Activated T-cell treated with anti-CD3 and anti-CD28 coated beads for 48 hours (primary cell): Measurements from ENCODE around the gene CDX1.
A peak's percentile ranks its signal among the peaks of the same experiment; 100 is the strongest.

Source experiments
- DNase-seq: peaks from one replicate; pipeline ENCODE4 v3.0.0-alpha.2; 2020; ENCODE audit warnings: low read depth

CDX1 gene

DNA sequence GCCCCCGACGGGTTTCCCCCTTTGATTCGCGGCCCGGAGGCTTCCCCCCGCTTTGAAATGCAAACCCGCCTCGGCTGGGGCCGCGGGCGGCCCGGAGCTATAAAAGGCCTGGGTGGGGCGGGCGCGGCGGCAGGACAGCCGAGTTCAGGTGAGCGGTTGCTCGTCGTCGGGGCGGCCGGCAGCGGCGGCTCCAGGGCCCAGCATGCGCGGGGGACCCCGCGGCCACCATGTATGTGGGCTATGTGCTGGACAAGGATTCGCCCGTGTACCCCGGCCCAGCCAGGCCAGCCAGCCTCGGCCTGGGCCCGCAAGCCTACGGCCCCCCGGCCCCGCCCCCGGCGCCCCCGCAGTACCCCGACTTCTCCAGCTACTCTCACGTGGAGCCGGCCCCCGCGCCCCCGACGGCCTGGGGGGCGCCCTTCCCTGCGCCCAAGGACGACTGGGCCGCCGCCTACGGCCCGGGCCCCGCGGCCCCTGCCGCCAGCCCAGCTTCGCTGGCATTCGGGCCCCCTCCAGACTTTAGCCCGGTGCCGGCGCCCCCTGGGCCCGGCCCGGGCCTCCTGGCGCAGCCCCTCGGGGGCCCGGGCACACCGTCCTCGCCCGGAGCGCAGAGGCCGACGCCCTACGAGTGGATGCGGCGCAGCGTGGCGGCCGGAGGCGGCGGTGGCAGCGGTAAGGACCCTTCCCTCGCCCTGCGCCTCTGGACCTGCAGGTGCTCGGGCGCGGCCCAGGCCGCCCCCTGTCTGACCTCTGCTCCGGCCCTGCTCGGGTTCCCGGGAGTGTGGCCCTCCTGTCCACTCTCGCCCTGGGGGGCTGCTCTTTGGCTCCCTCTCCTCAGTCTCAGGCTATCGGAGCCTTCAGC is at the start of gene CDX1:
CDX1 (plus strand) TSS at position 129 of the 862 bp plus-strand sequence; CDS start at position 228, 99 bp downstream.
- DNase-seq = no peak

DNA sequence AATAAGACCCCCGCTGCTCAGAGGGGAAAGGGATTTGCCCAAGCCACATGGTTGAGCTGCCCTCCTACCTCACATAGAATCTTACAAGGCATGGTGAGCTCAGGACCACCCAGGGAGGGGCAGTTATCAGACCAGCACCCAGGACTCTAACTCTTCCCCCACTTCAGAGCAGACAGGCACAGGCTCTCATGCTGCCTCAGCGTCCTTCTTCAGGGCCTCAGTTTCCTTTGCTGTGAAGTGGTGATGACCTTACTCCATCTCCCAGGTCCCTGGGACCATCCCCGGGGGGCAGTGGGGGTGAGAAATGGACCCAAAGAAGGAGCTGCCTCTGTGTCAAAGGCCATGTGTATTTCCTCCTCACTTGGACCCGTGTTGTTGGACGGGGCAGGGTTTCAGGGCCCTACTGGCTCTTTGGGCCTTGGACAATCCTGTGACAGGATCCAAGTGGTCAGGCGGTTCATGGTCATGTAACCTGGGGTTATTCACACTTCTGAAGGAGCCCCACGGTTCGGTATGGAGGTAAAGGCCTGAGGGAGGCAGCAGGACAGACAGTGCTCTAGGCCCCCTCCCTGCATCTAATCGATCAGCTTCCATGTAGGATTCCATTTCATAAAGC is 48.5 kb upstream of the CDX1 start:
- no peak for DNase-seq

DNA sequence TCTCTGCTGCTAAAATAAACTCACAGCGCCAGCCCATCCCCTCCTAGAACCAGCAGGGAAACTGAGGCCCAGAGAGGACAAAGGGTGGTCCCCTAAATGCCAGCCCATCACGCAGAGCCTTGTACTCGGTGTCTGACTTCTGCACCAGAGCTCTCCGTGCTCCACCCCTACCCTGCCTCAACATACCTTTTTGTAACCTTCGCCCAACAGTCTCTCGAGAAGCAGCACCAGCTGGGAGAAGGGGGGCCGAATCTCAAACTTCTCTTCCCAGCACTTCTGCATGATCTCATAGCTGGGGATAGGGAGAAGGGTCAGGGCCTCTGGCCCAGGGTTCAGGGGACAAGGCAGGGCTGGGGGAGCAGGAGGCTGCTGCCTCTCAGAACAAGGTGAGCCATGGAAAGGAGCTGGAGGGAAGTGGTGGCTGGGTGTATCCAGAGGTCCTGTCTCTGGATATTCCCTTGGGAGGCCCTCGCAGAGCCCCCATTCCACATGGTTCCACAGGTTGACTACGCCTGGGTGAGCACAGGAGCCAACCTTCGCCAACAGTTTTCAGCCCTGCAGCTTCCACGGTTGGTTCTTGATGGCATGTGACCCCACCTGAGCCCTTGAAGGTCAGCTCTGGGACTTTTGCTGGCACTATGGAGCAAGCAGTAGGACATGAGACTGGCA is 47.9 kb upstream of the CDX1 start:
- no peak for DNase-seq

DNA sequence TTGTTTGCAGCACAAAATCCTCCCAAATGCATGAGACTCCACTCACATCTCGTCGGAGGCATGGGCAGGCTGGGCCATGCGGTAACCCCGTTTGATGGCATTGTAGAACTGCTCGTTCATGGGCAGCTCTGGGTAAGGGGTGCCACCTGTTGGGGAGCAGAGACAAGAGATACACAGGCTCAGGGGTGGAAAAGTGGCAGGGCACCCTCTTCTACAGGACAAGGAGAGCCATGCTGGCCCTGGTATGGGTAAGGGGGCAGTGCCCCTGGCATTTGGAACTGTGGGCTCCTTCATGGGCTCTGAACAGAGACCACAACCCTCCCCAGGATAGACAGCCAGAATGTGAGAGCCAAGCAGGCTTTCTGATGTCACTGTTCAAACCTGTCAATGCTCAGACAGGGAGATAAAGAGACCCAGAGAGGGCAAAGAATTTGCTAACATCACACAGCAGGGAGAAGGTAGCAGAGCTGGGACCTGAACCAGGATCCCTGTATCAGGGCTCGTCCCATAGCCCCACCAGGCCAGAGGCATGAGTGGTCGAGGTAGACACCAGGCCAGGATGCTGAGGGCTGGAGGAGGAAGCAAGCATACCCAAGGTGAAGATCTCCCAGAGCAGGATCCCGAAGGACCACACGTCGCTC is 47.0 kb upstream of the CDX1 start:
- no peak for DNase-seq

DNA sequence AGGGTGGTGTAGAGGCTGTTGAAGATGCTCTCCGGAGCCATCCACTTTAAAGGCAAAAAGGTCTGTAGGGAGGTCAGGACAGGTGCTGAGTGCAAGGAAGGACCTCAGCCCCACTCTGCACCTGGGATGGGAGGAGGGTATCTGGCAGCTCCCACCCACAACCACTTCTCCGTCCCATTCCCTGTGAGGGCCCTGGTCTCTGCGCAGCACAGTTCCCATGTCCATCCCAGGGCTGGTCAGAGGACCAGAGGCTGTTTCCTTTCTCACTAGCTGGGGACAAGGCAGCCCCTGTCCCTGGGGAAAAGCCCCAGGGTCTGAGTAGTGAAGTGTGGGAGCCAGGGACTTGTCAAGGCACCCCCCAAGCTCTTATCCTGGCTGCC is 46.5 kb upstream of the CDX1 start:
- DNase-seq = no peak

DNA sequence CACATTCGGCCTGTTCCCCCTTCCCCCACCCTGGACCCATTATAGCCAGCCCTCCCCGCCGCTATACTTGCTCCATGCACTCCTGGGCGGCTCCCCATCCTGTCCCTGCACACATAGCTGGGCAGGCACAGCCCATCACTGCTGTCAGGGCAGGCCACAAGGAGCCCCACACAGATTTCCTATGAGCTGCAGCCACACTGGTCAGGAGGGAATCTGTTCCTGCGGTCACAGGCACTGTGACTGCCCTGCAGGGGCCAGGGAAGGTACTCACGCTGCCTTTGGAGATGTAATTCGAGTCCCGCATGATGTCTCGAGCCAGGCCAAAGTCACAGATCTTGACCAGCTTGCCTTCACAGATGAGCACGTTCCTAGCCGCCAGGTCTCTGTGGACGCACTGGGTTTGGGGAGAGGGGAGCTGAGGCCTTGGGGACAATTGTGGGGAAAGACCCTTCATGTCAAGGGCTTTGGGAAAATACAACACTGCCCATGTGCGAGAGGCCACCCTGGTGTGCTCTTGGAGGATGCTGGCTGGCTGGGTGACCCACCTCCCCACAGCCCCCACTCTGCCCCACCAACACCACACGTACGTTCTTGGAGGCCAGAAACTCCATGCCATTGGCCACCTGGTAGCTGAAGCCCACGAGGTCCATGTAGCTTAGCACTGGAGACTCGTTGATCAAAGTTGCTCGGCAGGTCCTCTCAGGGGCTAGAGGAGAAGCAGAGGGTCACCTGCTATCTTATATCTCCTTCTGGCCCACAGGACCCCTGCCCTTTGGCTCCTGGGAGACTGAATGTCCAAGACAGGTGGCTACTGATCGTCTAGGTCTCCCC is 45.7 kb upstream of the CDX1 start:
- DNase-seq = no peak

DNA sequence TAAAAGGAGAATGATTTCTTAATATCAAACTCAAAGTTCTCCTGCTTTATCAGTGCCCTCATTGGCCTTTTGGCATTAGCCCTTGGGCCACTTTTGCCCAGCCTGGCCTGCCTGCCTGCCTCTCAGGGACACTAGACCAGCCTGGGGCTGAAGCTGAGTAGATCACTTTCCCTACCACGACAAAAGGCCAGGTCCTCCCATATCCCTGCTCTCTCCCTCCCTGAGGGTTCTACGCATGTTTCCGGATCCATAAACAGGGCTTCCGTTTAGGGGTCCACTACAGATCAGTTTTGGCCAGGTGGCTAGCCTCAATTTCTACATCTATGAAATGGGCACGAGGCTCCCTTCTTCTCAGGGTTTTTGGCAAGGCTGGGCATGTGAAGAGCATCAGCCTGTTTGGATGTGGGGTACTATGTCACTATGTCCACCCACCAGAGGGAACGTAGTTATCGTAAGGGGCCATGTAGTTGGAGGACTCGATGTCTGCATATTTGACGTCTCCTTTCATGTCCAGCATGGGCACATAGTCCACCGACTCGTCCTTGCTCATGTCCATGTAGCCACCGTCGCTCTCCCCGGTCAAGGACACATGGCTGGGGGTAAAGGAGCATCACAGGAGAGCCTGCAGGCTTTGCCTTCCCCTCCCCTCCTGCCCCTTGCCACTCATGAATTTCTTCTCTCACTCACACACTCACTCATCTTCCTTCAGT is 45.0 kb upstream of the CDX1 start:
- no peak for DNase-seq

DNA sequence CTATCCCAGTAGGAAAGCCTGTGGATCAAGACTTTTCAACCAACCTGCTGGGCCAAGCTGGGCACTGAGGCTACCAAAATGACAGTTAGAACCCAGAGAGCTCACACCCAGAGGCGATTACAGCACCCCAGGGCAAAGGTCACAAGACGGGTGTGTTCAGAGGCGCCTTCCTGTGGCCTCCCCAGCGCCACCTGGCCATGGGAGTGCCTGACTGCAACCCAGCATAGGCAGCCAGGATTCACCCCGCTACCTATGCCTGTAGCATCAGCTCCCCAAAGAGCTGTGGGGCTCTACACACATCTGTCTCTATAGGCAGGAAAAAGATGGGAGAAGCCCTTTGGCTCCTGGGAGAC is 44.4 kb upstream of the CDX1 start:
- DNase-seq = peak; percentile 14

DNA sequence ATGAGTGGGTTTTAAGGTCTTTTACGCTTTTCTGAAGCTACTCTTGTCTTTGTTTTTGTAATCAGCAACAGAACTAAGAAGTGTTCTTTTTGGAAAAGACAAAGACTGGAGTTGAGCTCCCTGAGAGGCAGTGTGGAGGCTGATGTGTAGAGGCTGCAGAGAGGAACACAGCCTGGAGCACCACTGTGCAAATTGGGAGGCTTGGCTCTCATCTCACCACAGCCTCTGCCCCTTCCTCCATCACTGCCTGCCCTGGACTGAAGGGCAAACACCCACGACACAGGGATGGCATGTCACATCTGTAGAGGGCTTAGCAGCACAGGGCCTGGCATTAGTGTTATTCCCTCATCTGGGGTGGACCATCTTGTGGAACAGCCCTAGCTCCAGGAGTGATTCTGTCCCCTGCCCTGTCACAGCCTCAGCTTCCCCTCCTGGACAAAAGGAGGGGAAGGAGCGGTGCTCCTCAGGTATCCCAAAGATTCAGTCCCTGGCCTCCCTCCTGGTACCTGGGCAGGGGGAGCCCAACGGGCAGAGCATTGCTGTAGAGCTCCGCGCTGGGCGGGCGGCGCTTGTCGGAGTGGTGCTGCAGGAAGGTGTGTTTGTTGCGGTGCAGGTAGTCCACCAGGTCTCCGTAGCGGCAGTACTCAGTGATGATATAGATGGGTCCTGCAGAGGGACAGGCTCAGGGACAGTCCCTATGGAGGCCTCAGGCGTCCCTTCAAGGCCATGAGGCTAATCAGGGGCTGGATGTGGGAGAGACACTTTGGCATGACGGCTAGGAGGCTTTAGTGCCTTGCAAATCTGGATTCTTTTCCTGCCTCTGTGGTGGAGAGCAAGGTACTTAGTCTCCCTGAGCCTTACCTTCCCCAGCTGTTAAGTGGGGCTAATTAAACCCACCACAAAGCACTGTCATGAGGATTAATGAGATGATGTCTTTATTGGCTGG is 43.8 kb upstream of the CDX1 start:
- no peak for DNase-seq

DNA sequence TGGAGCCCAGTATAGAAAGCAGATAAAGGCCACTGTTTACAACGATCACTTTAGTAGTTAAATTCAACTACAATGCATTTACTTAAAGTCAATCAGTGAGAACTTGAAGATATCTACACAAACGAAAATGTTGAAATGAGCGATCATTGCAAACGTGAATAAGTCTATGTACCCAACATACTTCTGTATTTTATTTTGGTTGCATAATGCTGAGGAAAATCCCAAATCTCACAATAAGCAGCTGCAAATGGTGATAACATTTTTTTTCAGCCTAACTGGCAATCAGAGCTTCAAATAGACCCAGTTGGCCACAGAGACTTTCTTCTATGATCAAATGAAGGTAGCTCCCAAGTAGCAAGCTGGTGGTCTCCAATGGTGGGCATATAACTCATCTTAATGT is 43.0 kb upstream of the CDX1 start:
- no peak for DNase-seq

DNA sequence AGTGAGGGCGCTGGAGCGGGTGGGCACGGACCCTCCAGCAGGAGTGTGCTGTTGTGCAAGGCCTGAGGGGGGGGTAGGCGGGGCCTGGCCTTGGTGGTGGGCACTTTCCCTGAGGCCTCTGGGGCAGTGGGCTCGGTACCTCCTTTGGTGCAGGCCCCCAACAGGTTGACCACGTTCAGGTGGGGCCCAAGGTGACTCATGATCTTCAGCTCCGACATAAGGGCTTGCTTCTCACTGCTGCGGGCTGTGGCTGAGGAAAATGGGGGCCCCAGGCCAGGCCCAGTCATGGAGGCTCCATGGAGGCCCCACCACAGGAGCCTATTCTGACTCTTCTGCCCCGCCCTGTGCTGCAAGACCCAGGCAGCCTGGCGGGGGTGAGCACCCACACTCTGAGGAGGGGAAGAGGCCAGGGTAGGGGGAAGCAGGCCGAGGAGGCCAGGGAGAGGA is 42.4 kb upstream of the CDX1 start:
- DNase-seq = no peak

DNA sequence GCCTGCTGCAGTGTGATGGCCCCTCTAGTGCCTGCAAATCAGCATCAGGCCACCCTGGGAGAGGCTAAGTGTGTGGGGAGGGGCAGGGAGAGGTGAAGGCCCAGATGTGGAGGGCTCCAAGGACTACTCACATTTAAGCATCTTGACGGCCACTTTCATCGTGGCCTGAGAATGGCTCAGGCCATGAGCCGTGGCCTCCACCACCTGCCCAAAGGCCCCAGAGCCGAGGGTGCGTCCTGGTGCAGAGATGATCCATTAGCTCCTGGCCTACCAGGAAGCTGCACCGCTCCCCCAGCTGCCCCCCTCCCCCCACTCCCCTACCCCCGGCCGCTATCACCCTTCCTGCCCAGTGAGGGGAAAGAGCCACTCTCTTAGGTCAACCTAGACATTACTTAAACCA is 42.0 kb upstream of the CDX1 start:
- no peak for DNase-seq

DNA sequence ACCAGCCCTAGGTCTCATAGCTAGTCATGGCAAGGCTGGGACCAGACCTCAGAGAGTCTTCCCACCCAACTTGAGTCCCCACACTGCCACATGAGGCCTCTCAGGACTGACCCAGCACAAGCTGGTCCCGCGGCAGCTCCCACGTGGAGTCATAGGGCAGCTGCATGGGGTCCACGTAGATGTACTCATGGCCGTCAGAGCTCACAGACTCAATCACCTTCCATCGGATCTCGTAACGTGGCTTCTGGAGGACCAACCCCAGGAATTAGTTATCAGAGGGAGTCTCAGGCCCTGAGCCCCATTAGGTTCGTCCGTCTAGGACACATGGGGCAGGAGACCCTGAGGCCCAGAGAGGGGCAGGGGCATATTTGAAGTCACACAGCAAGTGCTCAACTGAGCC is 41.2 kb upstream of the CDX1 start:
- DNase-seq = no peak

DNA sequence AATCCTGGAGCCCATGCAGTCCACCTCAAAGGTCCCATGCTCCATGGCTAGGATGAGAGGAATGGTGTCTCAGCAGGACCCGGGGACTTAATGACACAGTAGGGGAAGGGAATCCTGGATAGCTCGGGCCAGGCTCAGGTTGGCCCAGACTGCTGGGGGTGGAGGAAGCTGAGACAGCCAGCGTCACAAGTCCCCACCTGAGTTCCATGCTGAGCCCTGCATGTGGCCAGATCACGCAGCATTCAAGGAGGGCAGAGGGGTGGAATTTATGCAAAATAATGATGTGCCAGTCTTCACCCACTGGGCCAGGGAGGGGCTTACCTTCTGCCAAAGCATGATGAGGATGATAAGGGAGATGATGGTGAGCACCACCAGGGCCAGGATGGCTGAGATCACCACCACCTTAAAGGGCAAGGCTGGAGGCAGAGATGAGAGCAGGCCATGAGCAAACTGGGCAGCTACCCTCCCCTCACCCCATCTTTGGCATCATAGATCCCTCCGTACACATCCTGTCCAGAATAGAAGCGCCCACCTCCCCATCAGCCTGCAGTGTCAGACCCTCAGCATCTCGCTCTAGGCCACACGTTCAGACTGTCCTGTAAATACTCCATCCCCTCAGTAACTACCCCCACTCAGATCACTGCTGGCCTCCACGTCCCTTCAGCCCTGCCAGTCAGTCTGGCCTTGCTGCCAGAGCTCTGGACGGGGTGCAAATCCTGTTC is 40.2 kb upstream of the CDX1 start:
- no peak for DNase-seq

DNA sequence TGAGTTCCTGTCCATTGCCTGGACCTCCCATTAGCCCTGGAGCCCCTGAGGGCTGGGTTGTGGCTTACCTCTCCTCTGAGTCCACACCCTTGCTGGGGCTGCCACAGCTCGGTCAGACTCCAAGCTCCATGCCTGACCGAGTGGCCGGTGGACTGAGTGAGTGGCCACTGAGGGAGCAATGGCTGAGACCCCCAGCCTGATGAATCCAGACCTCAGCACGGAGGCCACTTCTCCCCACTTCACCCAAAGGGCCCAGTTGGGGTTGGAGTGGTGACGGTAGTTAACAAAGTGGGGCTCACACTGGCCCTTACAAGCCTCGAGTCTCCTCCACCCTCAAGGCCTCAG is 39.7 kb upstream of the CDX1 start:
- DNase-seq = no peak

DNA sequence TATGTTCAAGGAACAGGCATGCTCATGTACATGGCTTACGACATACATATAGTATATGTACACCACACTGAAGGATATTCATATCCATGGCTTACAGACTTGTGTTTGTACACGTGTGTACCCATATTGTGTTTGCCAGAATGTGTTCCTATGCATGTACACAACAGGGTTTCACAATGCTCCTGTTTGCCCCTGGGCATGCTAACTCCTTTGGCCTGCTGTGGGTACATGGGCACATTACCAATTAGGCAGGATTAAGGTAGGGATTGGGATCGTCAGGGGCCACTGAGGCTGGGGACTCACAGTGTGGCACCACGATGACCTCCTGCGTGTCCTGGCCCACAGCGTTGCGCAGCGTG is 37.1 kb upstream of the CDX1 start:
- no peak for DNase-seq

DNA sequence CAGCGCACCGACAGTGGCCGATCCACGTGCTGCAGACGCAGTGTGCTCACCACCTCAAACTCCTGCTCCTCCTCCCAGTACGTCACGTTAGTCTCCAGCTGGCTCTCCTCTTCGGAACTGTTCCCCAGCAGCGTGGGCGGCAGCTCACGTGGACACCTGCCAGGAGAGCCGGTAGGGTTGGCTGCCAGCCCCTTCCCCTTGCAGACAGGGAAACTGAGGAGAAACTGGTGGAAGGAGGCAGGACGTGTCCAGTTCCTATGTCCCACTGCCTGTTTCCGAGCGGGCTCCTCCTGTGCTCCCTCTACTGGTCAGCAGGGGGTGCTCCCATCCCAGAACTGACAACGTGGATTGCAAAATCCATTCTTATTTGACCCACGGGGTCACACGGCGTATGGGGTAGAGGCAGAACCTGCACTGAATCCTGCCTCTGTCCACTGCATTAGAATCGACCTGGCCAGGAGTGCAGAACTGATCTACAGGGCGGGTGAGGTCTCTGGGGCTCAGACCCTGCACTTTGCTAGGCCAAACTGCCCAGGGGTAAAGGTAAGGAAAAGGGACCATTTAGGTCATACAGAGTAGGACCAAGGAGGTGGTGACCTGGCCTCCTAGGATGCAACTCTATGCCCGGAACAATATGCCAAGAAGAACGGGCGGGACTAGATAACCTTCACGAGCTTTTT is 36.6 kb upstream of the CDX1 start:
- peak; percentile 43 for DNase-seq

DNA sequence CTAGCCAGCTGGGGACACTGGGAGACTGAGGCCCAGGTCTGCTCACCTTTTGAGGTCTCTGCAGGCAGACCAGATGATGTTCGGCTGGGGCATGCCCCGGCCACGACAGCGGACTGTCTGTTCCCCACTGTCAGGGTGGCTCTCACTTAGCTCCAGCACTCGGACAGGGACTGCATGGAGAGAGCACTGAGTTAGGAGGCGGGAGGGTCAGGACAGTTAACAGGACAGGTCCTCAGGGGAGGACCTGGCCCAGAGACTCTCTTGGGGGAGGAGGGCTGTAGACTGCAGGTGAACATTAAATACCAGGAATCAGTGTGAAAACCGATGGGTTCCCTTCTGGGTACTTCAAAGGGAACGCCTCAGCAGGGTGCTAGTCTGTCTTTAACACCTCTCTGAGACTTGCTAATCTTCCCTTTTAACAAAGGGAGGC is 36.1 kb upstream of the CDX1 start:
- DNase-seq = no peak

DNA sequence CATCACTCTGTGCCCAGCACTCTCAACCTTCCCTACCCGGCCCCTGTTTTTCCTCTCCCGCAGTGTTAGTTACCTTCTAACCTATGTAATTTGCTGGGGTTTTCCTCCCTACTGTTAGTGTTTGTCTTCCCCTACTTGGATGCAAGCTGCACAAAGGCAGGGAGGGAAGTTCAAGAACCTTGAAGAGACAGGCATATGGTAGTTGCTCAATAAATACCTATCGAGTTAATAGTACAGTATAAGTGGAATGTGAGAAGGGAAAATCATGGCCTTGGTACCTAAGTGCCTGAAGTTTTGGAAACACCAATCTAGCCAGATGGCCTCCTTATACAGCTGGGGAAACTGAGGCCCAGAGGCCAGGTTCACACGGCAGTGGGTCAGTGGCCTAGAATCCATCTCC is 35.1 kb upstream of the CDX1 start:
- DNase-seq = no peak
